HG02852 (cell line): ENCODE measurements around the gene ZBTB7A.

Source experiments
- ATAC-seq: cut with Tn5 transposase; IDR thresholded peaks from one replicate; pipeline ENCODE4 v1.9.1; 2021; ENCODE audit warnings: mild to moderate bottlenecking, moderate library complexity; ENCODE audit not compliant: unreplicated experiment

Gene ZBTB7A

GRCh38 chr19:4094761-4095487, 28.2 kb upstream of the ZBTB7A start:
- ATAC-seq = no peak

DNA sequence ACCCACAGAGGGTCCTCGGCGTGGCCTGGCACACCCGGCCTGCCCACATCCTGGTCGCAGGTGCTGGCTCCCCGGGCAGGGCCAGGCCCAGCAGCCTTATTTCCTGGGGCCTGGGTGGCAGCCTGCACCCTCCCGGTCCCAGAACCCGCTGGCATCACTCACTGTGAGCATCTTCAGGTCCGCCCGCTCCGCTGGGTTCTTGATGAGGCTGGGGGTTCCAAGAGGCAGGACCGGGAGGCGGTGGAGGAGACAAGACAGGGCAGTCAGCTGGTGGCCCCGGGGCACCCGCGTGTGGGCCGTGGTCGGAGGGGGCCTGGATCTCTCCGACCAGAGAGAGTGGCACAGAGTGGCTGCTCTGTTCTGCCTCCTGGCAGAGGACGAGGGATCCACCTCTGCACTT, 27.6 kb upstream of the ZBTB7A start:
- no peak for ATAC-seq

DNA sequence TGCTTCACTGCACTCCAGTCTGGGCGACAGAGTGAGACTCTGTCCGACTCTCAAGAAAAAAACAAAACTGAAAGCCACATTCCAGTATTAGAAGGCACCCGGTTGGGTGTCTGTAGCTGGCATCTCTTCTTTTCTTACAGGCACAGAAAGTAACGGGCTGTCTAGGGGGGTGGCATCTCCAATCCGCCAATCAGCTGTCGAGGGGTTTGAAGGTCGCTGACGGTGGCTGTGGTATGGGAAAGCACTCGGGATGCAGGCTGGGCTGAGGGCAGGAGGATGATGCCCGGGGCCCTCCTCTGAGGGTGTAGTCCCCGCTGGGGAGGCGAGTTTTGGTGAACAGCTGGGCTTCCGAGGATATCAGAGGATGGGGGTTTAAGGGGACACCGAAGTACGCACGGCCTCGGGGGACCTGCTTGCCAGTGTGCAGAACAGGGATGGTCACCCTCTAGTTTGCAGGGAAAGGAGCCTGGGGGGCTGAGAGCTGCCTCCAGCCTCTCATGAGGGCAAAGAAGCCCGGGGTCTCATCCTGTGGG, 27.0 kb upstream of the ZBTB7A start:
- ATAC-seq = no peak

GRCh38 chr19:4090356-4091220, 23.9 kb upstream of the ZBTB7A start:
- no peak for ATAC-seq

DNA sequence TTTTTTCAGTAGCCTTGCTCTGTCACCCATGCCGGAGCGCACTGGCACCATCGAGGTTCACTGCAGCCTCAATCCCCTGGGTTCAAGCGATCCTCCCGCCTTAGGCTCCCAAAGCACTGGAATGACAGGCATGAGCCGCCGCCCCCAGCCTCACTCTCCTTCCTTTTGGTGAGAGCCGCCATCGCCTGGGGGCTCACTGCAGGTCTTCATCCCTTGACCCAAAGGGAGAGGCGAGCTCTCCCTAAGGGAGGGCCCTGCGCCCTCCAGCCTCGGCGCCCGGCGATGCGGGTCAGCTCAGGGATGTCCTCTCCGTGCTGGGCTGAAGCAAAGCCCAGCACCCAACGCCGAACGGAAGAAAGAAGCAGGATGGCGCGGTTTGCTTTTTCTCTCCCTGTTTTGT, 23.2 kb upstream of the ZBTB7A start:
- ATAC-seq = no peak

- ATAC-seq = no peak
Observed at GRCh38 chr19:4089400-4089908, 22.8 kb upstream of the ZBTB7A start.

GRCh38 chr19:4088975-4089374, 22.3 kb upstream of the ZBTB7A start:
- no peak for ATAC-seq

GRCh38 chr19:4087787-4088679, 21.3 kb upstream of the ZBTB7A start:
- ATAC-seq = no peak

- ATAC-seq = no peak
Observed at GRCh38 chr19:4086411-4086867, 19.7 kb upstream of the ZBTB7A start.

GRCh38 chr19:4084547-4084877, 17.8 kb upstream of the ZBTB7A start:
- no peak for ATAC-seq

- no peak for ATAC-seq
Observed at GRCh38 chr19:4083677-4084546, 17.2 kb upstream of the ZBTB7A start.

DNA sequence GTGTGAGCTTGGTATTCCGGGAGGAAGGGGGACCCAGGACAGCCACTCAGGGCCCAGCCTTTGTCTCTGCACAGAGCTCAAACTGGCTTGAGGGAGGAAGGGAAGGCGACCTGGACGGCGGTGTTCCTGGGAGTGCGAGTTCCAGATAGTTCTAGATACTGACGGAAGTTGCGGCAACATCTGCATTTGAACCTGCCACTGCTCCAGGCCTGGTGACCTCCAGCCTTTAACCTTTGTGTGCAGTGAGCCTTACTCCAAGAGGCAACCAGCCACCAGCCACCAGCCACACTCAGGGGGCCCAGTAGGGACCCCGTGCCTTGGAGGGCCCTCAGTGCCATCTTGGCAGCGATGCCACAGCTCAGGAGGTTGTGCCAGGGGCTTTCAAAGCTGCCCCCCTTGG, 15.5 kb upstream of the ZBTB7A start:
- no peak for ATAC-seq

DNA sequence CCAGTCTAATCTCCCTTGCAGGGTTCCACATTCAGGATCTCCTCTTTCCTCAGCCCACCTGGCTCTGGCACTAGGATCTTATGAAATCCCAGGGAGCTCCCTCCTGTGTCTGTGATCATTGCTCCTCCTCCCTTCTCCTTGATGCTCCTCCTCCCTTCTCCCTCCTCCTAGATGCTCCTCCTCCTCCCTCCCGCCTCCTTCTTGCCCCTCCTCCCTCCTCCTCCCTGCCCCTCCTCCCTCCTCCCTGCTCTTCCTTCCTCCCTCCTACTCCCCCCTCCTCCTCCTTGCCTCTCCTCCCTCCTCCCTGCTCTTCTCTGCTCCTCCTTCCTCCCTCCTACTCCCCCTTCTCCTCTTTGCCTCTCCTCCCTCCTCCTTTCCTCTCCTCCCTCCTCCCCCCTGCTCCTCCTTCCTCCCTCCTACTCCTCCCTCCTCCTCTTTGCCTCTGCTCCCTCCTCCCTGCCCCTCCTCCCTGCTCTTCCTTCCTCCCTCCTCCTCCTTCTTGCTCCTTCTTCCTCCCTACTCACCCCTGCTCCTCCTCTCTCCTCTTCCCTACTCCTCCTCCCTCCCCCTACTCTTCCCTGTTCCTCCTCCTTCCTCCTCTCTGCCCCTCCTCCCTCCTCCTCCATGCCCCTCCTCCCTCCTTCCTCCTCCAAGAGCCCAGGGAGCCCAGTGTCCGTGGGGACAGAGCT, 14.9 kb upstream of the ZBTB7A start:
- no peak for ATAC-seq

DNA sequence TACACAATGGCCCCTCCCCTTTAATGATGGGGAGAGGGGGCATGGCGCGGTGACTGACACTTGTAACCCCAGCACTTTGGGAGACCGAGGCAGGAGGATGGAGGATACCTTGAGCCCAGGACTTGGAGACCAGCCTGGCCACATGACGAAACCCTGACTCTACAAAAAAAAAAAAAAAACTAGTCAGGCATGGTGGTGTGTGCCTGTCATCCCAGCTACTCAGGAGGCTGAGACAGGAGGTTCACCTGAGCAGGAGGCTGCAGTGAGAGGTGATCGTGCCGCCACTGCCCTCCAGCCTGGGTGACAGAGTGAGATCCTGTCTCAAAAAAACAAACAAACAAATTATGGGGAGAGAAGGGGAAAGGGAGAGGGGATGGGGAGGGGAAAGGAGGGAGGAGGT, 13.8 kb upstream of the ZBTB7A start:
- ATAC-seq = no peak

- no peak for ATAC-seq
Observed at GRCh38 chr19:4077800-4078684, 11.3 kb upstream of the ZBTB7A start.

- no peak for ATAC-seq
Observed at GRCh38 chr19:4077007-4077374, 10.3 kb upstream of the ZBTB7A start.

GRCh38 chr19:4075373-4075772, 8.7 kb upstream of the ZBTB7A start:
- no peak for ATAC-seq

DNA sequence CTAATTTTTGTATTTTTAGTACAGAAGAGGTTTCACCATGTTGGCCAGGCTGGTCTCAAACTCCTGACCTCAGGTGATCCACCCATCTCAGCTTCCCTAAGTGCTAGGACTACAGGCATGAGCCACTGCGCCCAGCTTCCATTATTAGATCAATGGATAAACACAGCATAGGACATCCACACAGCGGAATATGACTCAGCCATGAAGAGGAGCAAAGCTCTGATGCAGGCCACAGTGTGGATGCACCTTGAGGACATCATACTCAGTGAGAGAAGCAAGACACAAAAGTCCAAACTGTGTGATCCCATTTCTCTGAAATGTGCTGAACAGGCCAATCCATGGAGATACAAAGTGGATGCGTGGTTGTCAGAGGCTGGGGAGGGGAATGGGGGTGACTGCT, 4.9 kb upstream of the ZBTB7A start:
- no peak for ATAC-seq
